Measurements from ENCODE around the gene PNPLA5.

The PNPLA5 gene

GRCh38 chr22:43925433-43926348, 33.9 kb upstream of the PNPLA5 start:
- H3K4me1 ChIP-seq = no peaks in the 10 kb centered on the region
- H3K27me3 ChIP-seq = 0 out of 2 replicates have a peak, but pooled peaks cover 3% of the 10 kb centered on the region
- no peak for DNase-seq
- no peaks in the 10 kb centered on the region for H3K9me3 ChIP-seq
- H3K4me3 ChIP-seq (ENCODE audit: low read depth, low read length) = no peak overlapping the region
- H3K36me3 ChIP-seq = no peaks in the 10 kb centered on the region
- TF ChIP-seq CTCF (IDR thresholded peaks at IDR 0.05; ENCODE audit: low read depth, low read length) = no peak

GRCh38 chr22:43924877-43925276, 33.1 kb upstream of the PNPLA5 start:
- no peaks in the 10 kb centered on the region for H3K9me3 ChIP-seq
- 0 out of 2 replicates have a peak, but pooled peaks cover 3% of the 10 kb centered on the region for H3K27me3 ChIP-seq
- H3K36me3 ChIP-seq = no peaks in the 10 kb centered on the region
- no peak for TF ChIP-seq CTCF (IDR thresholded peaks at IDR 0.05; ENCODE audit: low read depth, low read length)
- H3K4me1 ChIP-seq = no peaks in the 10 kb centered on the region
- DNase-seq = no peak
- H3K4me3 ChIP-seq (ENCODE audit: low read depth, low read length) = no peak overlapping the region

GRCh38 chr22:43923631-43924464, 32.0 kb upstream of the PNPLA5 start, which contains the start of gene PNPLA3:
Gene PNPLA3 (plus strand): TSS chr22:43923805. CDS start chr22:43923912, 107 bp downstream.
- no peaks in the 10 kb centered on the region for H3K9me3 ChIP-seq
- H3K27me3 ChIP-seq = 0 out of 2 replicates have a peak, but pooled peaks cover 3% of the 10 kb centered on the region
- H3K4me1 ChIP-seq = no peaks in the 10 kb centered on the region
- peak; percentile 99 for DNase-seq
- peak within 1 kb of the TSS; percentile 64 for H3K4me3 ChIP-seq (ENCODE audit: low read depth, low read length)
- no peak for TF ChIP-seq CTCF (IDR thresholded peaks at IDR 0.05; ENCODE audit: low read depth, low read length)
- H3K36me3 ChIP-seq = no peaks in the 10 kb centered on the region

GRCh38 chr22:43923191-43923590, 31.4 kb upstream of the PNPLA5 start:
- DNase-seq = no peak
- Histone ChIP-seq H3K9me3 (no peaks in the 10 kb centered on the region), H3K4me3 (ENCODE audit: low read depth, low read length) (peak overlapping the region; percentile 64), H3K36me3 (no peaks in the 10 kb centered on the region), H3K27me3 (0 out of 2 replicates have a peak, but pooled peaks cover 3% of the 10 kb centered on the region), H3K4me1 (no peaks in the 10 kb centered on the region)
- TF ChIP-seq CTCF (IDR thresholded peaks at IDR 0.05; ENCODE audit: low read depth, low read length) = no peak

GRCh38 chr22:43922123-43922522, 30.3 kb upstream of the PNPLA5 start:
- no peak for DNase-seq
- no peaks in the 10 kb centered on the region for H3K4me1 ChIP-seq
- H3K9me3 ChIP-seq = no peaks in the 10 kb centered on the region
- H3K4me3 ChIP-seq (ENCODE audit: low read depth, low read length) = no peak overlapping the region
- no peaks in the 10 kb centered on the region for H3K36me3 ChIP-seq
- 0 out of 2 replicates have a peak, but pooled peaks cover 3% of the 10 kb centered on the region for H3K27me3 ChIP-seq
- TF ChIP-seq CTCF (IDR thresholded peaks at IDR 0.05; ENCODE audit: low read depth, low read length) = peak; percentile 8; the same call in 1 of the 2 replicates

All from BE2C (cell line).